GM19395 (cell line): ENCODE measurements around the gene IPMK.
"Not testable (repeated sequence)": the region's sequence is repeated elsewhere in the genome, so short reads cannot be mapped to it uniquely, and the experiment has no call there.

Experiments
- ATAC-seq: cut with Tn5 transposase; IDR thresholded peaks from one replicate; pipeline ENCODE4 v1.9.1; 2021; ENCODE audit warnings: mild to moderate bottlenecking, moderate library complexity; ENCODE audit not compliant: unreplicated experiment

IPMK gene

DNA sequence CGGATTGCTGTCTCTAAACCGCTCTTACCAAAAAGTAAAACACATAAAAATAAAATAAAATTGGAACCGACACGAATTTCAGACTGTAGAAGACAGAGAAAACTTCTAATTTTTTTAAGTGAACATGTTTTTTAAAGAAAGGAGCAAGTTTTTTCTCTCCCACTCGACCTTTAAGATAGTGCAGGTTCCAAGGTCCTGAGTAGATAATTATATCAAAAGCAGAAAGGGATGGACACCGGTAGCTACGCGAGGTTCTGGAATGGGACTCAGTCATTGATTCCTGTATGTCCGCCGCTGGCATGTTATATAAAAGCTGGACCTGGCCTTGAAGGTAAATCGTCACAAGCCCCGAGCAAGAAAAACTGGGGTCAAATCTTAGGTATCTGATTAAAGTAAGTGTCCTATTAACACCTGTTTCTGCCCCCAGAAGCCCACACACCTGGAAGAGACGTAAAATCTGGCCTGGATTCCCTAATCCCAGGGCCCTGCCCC is 806 bp upstream of the IPMK start:
- ATAC-seq, result peak; percentile 5

DNA sequence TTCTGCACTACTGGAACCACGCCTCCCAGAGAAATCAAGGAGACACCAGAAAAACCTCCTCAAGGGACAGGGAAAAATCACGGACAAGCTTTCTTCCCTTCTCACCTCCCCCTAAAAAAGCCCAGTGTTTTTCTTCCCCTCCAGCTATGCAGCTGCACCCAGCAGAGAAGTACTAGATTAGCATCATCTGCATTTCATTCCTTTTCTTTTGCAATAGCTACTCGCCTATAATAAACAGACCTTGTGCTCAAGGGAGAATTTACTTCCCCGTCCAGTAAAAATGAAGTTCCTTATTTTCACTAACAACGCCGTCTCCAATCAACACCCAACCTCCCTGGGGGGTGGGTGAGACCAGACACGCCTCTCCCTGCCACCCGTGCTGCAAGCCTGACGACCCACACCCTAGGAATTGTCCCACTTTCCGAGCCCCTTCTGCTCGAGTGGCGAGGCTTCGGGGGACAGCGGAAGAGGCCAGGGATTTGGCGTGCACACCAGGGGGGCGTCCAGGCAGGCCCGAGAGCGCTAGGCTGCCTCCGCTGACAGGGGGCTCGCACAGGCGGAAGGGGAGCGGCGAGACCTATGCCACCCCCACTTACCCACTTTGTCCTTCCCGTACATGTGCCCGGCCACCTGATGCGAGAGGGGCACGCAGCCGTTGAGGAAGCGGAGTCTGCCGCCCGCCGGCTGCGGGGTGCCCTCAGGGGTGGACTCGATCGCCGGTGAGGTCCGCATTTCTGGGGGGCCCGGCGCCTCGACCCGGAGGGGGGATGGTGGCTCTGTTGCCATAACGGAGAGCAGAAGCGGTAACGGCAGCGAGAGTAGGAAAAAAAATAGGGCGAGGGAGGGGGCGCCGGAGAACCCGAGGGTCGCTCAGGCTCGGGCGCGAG is 625 bp downstream of the IPMK start:
- peak; percentile 4 for ATAC-seq

DNA sequence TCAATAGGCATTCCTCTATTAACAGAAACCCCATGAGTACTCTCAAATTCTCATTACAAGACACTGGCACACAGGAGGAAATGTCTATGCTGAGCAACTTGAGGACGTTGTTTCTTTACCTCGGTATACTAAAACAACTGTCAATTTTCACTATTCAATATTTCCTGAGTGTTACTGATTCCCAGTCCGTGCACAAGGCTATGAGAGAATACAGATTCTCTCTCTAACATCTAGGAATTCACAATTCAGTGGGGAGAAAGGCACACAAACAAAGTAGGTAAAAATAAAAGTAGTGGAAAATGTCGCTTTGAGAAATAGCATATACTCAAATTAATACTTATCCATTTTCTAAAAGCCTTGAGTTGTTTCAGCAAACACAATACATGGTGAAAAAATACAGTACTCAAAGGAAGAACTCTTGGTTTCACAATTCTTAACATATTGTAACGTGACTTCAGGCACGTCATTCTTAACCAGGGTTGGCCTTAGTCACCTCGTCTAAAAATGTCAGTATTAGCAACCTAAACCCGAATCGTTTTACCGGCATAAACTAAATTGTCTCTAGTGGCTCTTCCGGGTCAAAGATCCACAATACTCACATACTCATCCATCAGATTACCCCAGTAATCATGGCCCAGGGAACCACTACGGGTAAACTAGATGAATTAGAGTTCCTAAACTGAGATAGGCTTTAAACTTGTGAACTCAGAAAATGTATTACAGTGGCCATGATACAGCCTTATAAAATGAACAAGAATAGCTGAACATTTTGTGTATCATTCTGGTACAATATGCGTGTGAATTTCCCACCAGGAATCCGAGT is 1.5 kb downstream of the IPMK start:
- ATAC-seq, result peak; percentile 20

GRCh38 chr10:58265249-58265648 is 2.4 kb downstream of the IPMK start:
- no peak for ATAC-seq

GRCh38 chr10:58264780-58265179 is 2.9 kb downstream of the IPMK start:
- ATAC-seq, result no peak

DNA sequence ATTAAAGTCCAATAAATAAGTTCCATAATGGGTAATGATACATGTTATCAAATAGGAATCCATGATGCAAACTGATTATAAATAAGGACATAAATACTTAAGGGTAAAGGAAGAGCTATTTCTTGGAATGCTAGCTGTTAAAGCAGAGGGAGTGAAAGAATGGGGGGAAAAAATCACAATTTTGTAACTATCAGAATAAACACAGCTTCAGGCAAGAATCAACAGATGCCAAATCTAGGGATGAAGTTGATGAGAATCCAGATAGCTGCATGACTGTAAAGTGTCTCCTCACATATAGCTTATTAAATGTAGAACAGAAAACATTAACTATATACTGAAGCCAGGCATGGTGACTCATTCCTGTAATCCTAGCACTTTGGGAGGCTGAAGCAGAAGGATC is 4.9 kb downstream of the IPMK start:
- no peak for ATAC-seq

DNA sequence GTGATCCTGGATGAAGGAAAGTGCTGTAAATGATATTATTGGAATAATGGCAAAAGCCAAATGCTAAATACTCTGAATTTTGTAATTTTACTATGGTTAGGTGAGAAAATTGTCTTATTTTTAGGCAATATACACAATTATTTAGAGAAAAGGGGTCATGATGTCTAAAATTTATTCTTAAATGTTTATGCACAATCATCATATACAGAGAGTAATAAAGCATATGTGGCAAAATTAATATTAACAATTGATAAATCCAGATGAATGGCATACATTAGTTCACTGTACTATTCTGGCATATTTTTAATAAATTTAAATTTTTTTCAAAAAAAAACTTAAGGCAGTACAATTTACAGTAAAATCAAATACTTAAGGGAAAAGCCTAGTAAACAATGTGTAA is 7.4 kb downstream of the IPMK start:
- ATAC-seq, result no peak

DNA sequence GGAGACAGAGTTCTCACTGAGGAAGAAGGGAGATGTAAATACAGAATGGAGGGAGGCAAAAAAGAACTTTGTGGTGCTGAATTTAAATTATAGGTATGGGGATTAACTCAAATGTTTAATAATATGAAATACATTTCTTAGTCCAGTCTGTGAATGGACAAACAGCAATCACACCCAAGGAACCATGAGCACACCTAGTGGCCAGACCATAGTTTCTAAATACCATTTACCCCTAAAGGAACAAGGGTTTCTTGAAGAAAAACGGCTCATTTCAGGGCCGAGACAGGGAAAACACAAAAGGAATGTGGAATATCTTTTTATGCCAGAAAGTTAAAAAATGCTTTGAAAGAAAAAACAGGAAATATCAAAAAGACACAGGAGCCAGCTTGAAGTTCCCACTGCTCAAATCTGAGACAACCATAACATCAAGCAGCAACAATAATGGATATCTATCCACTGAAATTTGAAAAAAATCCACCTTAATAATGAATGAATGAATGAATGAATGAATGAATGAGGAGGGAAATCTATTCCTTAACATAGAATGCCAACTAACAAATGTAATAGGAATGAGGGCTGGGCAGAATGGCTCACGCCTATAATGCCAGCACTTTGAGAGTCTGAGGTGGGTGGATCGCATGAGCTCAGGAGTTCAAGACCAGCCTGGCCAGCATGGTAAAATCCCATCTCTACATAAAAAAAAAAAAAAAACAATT is 8.6 kb downstream of the IPMK start:
- ATAC-seq, result no peak

- ATAC-seq, result not testable (repeated sequence)
Measured at GRCh38 chr10:58256013-58256780, 11.5 kb downstream of the IPMK start.

DNA sequence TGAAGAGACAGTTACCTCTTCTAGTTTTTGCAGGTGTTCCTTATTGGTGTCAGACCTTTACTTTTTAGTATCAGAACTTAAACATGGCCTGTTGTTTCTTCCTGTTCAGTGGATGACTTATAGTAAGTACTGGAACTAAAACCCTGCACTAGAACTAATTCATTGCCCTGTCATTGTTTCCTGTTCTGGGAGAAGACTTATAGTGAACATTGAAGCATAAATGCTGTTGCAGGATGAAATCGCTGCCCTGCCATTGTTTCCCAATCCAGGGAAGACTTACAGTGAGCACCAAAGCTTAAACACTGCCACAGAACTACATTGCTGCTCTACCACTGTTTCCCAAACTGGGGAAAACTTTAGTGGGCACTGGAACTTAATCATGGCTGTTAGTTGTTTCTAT is 13.1 kb downstream of the IPMK start:
- ATAC-seq, result no peak

DNA sequence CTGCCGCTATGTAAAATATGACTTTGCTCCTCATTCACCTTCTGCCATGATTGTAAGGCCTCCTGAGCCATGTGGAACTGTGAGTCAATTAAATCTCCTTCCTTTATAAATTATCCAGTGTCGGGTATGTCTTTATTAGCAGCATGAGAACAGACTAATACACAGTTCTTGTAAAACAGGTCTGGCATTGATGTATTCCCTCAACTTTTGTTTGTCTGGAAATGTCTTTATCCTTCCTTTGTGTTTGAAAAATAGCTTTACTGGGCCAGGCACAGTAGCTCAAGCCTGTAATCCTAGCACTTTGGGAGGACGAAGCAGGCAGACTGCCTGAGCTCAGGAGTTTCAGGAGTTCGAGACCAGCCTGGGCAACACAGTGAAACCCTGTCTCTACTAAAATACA is 14.5 kb downstream of the IPMK start:
- no peak for ATAC-seq

DNA sequence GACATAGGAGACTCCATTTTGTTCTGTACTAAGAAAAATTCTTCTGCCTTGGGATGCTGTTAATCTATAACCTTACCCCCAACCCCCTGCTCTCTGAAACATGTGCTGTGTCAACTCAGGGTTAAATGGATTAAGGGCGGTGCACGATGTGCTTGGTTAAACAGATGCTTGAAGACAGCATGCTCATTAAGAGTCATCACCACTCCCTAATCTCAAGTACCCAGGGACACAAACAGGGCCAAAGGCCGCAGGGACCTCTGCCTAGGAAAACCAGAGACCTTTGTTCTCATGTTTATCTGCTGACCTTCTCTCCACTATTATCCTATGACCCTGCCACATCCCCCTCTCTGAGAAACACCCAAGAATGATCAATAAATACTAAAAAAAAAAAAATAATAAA is 23.0 kb downstream of the IPMK start:
- ATAC-seq, result not testable (repeated sequence)

GRCh38 chr10:58244242-58244641 is 23.5 kb downstream of the IPMK start:
- ATAC-seq, result not testable (repeated sequence)

DNA sequence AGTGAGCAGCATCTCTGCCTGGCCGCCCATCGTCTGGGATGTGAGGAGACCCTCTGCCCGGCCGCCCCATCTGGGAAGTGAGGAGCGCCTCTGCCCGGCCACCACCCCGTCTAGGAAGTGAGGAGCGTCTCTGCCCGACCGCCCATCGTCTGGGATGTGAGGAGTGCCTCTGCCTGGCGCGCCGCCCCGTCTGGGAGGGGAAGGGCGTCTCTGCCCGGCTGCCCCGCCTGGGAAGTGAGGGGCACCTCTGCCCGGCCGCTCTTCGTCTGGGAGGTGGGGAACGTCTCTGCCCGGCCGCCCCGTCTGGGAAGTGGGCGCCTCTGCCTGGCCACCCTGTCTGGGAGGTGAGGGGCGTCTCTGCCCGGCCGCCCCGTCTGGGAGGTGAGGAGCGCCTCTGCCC is 23.9 kb downstream of the IPMK start:
- not testable (repeated sequence) for ATAC-seq

DNA sequence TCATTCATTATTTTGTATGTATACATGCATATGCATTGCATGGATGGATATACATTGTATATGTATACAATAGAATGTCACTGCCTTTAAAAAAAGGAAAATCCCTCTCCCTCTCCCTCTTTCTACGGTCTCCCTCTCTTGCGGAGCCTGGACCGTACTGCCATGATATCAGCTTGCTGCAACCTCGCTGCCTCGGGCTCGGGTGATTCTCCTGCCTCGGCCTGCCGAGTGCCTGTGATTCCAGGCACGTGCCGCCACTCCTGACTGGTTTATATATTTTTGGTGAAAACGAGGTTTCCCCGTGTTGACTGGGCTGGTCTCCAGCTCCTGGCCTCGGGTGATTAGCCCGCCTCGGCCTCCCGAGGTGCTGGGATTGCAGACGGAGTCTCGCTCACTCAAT is 24.4 kb downstream of the IPMK start:
- no peak for ATAC-seq

DNA sequence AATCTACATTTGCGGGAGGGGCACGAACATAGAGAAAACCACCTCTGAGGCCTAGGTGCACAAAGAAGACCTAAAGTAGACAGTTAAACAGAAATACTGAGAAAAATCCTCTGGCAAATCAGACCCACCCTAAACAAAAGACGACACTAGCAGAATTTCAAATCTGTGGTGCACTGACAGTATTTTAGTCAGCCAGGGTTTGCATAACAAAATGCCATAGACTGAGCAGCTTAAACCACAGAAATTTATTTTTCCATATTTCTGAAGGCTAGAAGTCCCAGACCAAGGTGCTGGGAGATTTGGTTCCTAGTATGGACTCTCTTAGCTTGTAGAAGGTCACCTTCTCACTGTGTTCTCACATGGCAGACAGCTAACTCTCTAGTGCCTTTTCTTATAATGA is 26.3 kb downstream of the IPMK start:
- ATAC-seq, result no peak

DNA sequence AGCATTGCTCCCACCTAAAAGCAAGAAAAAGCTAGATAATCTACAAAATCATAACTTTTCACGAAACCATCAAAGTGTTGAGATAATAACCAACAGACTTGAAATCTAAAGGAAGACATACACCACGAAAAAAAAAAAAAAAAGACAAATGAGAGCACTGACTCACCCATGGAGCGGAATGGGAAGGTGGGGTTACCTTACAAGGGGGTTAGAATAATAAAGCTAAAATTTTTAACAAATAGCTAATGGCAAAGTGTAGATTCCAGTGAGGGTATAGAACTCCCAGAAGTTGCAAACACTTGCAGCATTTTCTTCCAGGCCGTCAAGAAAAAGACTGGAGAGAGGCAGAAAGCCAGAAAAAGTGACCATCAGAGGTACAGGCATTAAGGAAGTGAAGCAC is 27.2 kb downstream of the IPMK start:
- ATAC-seq, result no peak

GRCh38 chr10:58239561-58240169 is 28.0 kb downstream of the IPMK start:
- no peak for ATAC-seq

DNA sequence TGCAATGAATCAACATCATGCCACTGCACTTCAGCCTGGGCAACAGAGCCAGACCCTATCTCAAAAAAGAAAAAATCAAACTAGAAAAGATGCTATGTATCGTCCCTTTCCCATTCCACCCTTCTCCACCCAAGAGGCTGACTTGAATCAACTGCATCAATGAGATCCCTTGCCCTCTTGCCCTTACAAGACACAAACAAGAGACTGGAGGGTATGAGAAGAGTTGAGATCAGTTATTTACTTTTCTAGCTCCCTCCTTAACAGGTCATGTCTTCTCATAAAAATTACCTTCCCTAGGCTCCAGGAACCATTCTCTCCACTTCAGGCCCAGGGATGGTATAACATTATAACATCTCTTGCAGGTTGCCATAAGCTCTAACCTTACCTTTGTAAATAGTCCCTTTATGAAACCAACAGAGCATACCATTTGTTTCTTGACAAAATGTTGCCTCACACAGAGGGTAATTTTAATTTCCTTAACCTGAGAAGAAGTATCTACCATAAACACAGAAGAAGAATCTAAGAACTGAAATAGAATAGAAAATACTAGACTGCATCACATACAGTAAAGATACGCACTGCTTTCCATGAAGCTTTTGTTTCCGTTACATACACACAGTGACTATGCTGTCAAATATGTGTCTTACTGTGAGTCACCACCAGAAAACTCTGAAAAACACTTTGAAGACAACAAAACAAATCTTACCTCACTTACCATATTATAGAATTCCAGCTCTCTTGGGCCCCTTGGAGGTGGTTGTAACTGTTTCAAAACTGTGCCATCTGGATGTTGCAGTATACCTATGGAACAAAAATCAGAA is 30.5 kb downstream of the IPMK start:
- ATAC-seq, result no peak
